ENCODE results near the gene TRIM17.

GRCh38 chr1:228417483-228418203 lies 982 bp upstream of the TRIM17 start:
- TF ChIP-seq CTCF (IDR thresholded peaks at IDR 0.05; ENCODE audit: low read depth, low read length, poor library complexity, severe bottlenecking) (no peak), EZH2phosphoT487 (IDR thresholded peaks at IDR 0.05; ENCODE audit: borderline replicate concordance, low read length) (no peak)

Data from DOHH2 (cell line).